A673 (cell line): Measurements from ENCODE around the gene RAB32.

Source experiments
- EZH2 ChIP-seq: fragments of 200-600 bp; sonication (generic); IDR thresholded peaks from 2 replicates; pipeline ENCODE4 v1.6.1; 2017; ENCODE audit warnings: borderline replicate concordance, low read depth, mild to moderate bottlenecking, mixed read lengths, antibody characterized with exemption, low read length; ENCODE audit not compliant: poor library complexity, severe bottlenecking
- TF ChIP-seq, protein P1 (sequence below): fragments of 300-800, 200-600 bp; sonication (generic); conservative IDR thresholded peaks from 2 replicates; pipeline ENCODE4 v1.5.1; 2017; ENCODE audit warnings: low read depth, mild to moderate bottlenecking, antibody characterized with exemption, low read length, moderate library complexity, mixed read lengths

DNA sequence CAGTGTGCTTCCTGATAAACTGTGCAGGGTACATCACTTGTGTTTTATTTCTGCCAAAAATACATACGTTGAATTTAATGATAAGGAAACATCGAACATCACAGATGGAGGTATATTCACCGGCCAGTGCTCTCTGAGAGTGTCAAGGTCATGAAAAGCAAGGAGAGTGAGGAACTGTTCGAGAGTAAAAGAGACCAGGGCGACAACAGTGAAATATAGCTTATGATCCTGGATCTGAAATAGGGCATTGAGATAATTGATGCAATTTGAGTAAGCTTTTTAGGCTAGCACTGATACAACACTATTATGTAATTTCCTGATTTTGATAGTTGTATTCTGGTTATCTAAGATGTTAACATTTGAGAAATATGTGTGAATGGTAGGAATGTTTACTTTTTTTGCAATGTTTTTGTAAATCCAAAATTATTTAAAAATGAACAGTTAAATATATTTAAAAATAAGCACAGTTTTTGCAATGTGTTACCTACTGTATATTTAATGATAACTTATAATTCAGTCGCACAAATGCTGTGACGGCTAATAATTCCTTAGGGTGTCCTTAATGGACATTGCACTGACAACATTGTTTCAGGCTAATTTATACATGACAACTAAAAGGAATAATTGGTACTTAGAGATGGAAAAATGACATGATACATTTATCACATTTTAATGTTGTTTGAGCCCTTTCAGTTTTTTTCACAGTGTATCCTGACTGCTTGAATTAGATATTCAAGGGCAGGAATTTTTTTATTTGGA lies 9.9 kb downstream of the RAB32 start:
- TF ChIP-seq, protein P1, sequence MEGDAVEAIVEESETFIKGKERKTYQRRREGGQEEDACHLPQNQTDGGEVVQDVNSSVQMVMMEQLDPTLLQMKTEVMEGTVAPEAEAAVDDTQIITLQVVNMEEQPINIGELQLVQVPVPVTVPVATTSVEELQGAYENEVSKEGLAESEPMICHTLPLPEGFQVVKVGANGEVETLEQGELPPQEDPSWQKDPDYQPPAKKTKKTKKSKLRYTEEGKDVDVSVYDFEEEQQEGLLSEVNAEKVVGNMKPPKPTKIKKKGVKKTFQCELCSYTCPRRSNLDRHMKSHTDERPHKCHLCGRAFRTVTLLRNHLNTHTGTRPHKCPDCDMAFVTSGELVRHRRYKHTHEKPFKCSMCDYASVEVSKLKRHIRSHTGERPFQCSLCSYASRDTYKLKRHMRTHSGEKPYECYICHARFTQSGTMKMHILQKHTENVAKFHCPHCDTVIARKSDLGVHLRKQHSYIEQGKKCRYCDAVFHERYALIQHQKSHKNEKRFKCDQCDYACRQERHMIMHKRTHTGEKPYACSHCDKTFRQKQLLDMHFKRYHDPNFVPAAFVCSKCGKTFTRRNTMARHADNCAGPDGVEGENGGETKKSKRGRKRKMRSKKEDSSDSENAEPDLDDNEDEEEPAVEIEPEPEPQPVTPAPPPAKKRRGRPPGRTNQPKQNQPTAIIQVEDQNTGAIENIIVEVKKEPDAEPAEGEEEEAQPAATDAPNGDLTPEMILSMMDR, result no peak
- no peak for TF ChIP-seq EZH2
